Activated CD8-positive, alpha-beta memory T cell treated with anti-CD3 and anti-CD28 coated beads, Interleukin-2, amount 50 U/mL, for 24 hours (primary cell): Measurements from ENCODE around the gene NCK2.

ENCODE experiments used
- DNase-seq: peaks from one replicate; pipeline ENCODE4 v3.0.0-alpha.2; 2020; ENCODE audit errors: extremely low read depth

The NCK2 gene

DNA sequence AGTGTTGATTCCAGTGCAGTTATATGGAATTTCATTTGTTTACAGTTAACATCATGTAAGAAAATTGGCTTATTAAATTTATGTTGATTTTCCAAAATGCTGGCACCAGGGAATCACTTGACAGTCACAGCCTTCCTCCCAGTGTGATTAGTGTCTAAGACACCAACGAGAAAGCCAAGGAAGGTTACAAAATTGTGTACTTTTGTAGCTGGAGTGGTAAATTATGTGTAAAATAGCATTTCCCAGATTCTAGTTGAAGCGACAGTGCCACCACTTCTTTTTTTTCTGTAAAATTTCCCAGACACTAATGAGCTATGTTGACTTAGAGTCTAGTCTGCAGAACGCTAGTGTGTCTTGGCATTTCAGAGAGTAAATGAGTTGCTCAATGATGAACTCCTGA is 101.3 kb downstream of the NCK2 start:
- no peak for DNase-seq

DNA sequence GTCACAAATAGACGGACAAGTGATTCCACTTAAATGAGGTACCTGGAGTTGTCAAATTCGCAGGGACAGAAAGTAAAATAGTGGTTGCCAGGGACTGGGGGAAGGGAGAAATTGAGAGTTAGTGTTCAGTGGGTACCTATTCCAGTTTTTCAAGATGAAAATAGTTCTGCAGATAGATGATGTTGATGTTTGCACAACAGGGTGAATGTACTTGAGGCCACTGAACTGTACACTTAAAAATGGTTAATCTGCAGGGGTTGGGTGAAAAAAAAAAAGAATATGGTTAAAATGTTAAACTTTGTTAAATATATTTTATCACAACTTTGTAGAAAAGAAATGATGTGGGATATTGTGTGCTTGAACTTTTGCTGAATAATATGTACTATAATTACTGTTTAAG is 102.3 kb downstream of the NCK2 start:
- no peak for DNase-seq

DNA sequence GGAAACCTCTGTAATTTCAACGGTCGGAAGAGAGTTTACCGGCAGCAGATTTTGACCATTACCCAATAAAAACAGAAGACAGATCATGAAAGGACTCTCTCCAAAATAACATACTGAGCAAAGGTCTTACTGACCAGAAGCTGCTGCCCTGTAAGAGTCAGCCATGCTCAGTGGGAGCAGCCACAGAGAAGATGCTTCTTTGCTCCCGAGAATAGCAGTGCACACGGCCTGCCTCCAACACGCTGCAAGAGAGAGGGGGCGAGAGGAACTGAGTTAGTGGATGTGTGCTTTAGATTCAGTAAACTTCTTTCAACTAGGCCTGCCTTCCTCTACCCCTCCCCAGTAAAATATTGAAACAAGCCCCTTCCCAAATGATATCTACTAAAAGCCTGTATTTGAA is 103.7 kb downstream of the NCK2 start:
- no peak for DNase-seq

DNA sequence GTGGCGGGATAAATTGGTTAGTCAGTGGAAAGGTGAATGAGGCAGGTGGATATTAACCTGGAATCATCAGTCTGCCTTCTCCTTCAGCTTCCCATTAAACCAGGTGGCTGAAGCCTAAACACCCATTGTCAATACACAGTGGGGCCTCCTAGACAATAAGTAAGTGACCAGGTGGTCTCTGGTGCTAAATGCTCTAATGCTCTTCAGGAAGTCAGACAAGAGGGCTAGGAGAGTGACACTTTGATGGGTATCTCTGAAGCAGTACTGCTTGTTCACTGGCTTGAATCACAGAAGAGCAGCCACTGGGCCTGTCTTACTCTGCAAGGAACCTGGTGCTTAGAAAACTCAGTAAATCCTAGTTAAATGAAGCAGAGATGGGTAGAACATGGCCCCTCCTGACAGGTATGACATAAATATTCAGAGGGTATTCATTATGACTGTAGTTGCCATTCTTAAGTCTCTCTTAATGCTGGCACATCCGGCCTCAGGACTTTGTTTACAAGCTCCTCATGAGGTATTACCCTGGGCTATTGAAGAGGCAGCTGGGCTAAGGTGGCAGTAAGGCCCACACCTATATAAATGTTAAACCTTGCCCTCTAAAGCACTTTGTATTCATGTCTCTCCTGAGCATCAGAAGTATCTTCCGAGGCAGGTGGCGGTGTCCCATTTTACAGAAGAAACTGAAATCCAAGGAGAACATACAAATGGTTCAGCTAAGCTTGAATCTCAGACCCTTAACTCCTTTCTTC is 104.9 kb downstream of the NCK2 start:
- DNase-seq: no peak

DNA sequence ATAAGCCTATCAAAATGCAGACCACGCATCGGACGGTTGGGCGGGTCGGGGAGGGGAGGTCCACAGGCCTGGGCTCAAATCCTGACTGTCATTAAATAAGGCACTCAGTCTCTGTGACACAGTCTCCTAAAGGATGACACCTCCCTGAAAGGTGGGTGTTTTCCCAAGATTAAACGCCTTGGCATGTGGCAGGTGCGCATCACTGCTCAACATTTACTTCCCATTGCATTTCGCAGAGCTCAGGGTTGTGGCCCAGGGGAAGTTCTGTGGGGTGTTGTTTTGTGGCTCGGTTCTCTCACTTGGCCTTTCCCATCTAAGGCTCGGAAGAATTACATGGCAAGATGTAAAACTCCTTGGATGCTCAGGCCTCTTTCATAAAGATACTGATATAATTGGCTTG is 107.4 kb downstream of the NCK2 start:
- no peak for DNase-seq

DNA sequence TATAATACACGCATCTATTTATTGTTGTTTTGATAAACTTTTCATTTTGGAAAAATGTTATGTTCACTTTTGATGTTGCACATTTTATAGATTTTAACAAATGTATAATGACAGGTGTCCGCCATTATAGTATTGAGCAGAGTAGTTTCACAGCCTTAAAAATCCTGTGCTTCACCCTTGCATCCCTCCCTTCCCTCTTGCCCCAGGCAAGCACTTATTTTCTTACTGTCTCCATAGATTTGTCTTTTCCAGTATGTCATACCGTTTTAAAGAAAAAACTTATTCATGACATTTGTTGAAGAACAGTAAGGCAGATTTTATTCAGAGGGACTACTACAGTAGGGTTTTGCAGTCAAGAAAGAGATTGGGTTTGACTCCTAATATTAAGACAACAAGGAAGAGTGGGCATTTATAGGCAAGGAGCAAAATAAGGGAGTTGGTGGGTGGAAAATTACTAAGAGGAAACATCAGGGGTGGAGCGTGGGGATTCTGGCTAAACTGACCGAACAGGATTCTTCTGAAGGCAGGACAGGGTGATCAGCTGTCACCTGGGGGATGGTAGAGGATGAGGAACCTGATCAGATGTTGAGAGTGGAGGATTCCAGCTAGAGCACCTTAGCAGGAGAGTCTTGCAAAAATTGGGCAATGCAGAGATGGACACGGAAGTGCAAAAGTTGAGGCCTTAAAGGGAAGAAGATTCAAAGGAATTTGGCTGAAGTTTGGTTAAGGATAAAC is 108.8 kb downstream of the NCK2 start:
- no peak for DNase-seq

DNA sequence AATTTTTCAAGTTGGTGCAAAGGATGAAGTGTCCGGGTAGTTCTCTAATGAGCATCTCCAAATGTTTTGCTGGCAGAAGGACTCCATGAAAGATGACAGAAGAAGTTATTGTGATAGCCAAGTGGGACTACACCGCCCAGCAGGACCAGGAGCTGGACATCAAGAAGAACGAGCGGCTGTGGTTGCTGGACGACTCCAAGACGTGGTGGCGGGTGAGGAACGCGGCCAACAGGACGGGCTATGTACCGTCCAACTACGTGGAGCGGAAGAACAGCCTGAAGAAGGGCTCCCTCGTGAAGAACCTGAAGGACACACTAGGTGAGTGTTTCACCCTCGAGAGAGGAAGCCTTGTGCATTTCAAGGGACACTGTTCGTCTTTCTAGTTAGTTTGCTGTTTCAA is 110.3 kb downstream of the NCK2 start:
- DNase-seq: no peak

DNA sequence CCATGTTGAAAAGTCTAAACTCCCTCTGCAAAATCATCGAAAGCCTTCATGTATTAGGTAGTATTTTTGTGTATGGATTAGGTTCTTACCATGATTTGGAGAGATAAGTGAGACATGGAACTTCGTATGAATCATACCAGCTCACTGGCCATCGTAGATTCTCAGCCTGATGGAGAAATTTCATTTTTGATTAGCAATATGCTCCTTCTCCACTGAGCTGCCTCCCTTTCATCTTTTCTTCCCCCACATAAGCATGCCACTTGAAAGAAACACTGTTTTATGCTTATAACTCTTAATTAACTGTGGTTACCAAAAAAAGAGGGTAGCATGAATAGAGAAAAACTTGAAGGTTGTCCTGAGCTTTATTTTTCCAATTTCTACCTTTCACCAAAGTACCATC is 111.9 kb downstream of the NCK2 start:
- DNase-seq: no peak

DNA sequence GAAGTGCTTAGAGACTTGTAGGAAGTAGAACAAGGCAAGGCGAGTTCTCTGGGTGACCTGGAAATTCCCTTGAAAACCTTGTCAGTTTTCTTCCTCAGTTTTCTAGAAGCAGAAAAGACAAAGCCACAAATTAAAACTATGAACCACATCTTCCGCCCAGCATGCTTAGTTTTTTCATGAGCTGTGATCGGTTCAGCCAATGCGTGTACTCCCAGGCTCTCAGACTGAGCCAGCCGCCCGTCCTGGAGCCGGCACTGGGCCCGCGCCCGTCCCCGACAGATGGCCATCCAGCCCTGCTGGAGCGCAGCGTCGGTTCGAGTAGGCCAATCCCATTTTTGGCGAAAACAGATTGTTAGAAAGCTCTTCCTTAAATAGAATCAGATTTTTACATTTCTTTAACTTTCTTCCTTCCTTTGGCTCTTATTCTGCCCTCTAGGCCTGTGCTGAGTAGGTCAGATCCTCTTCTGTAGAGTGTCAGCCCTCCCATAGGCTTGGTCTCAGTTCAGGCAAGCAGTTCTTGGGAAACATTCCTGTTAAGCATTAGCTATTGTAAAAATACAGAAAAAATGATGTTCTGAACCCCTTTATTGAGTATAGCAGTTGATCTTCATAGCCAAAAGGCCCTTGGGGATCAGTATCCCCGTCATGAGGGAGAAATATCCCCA is 112.5 kb downstream of the NCK2 start:
- no peak for DNase-seq

DNA sequence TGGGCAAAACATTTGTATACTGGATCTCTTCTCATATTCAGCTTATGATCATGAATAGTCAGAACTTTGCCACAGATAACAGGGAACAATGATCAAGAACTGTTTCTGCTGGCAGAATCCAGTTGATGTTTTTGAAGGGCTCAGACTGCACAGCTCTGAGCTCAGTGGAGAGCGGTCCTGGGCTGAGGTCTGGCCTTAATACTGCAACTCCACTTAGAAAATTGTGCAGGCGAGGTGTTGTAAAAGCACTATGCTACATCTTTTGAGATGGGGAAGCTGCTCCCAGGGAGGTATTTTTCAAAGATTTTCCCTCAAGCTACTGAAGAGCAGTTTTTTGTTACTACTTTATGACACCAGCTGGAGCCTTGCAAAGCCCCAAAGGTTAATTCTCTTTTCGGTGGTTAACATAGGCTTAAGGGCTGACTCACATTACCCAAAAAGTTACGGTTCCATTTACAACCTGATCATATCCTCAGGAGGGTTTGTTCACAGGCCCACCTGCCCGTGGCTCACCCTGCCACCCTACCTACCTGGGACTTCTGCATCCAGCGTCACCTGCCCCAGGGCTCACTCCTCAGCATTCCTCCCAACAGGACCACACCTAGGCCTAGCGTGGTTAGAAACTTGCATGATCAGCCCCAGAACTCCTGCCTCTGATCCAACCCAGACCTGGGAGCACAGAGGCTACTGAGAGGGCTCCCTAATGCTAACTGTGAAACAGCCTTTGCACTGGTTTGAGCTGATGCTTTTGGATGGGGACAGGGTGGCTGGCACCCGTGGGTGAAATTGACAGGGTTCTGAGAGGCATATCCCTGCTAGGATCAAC is 114.4 kb downstream of the NCK2 start:
- no peak for DNase-seq

DNA sequence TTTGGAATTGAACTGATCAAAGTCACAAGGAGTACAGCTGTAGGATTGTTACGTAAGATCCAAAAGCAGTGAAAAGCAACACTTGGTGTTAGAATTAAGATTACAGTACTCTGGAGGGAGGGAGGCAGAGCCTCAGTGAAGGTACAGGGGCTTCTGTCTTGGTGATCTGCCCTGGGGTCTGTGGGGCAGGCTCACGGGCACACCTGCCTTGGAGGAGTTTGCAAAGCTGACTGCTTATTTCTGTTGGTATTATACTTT is 114.9 kb downstream of the NCK2 start:
- DNase-seq: no peak

DNA sequence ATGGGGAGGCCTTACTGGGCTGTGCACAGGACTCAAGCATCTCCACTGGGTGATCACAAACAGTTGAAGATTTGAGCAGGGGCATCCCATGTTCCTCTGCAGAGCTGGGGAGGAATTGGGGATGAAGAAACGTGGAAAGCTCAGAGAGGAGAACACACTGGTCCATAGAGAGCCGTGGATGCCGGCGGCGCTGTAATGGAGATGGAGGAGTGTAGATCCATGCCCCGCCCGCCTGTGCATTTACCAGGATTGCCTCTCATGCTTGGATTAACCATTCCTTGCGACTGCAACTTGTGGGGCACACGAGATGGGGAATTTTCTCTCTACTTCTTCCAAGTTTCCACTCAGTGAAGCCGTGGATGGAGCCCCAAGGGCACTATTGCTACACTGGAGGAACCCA is 115.9 kb downstream of the NCK2 start:
- DNase-seq: no peak

DNA sequence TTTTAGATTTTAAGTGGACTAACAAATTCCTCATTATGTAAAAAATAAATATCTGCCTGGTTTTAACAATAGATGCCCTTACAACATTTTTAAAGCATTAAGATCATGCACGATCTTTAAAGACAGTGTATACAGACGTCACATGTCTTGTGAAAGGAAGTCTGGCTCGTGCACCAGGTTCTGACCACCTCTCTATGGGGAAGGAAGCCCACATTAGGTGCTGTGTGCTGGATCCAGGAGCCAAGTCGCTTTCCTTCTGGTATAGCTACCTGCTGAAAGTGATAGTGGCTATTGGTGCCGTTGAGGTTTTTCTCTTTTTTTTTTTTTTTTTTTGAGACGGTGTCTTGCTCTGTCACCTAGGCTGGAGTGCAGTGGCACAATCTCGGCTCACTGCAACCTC is 116.5 kb downstream of the NCK2 start:
- no peak for DNase-seq

DNA sequence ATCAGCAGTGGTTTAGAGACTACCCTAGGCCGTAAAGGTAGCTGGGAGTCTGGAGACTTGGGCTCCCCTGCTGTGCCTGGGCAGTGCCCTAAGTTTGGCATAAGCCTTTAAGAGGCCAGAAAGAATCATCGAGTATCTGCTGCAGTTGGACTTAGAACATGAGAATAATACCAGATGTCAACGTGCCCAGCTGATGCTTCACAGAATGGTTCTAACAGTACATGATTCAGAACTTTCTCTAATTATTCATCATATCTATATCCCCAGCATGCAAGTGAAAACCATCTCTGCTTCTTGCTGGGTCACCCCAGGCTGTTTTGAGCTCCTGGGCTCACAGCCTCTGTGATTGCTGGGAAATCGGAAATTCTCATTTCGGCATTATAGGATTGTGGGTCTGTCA is 118.1 kb downstream of the NCK2 start:
- no peak for DNase-seq

DNA sequence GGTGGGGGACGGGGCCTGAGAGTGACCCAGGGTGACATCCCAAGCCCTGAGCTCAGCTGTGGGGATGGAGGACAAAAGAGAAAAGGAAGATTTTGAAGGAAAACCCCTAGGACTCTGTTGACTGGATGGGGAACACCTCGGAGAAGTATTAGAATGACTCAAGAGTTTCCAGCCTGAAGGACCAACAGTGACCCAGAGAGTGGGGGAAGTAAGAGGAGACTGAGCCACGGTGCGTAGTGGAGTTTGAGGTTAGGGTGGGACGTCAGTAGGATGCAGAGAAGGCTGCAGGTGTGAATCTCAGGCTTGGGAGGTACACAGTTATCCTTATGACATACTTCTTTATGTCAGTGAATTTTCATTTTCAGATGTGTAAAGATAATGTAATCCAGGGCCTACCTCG is 119.5 kb downstream of the NCK2 start:
- no peak for DNase-seq

DNA sequence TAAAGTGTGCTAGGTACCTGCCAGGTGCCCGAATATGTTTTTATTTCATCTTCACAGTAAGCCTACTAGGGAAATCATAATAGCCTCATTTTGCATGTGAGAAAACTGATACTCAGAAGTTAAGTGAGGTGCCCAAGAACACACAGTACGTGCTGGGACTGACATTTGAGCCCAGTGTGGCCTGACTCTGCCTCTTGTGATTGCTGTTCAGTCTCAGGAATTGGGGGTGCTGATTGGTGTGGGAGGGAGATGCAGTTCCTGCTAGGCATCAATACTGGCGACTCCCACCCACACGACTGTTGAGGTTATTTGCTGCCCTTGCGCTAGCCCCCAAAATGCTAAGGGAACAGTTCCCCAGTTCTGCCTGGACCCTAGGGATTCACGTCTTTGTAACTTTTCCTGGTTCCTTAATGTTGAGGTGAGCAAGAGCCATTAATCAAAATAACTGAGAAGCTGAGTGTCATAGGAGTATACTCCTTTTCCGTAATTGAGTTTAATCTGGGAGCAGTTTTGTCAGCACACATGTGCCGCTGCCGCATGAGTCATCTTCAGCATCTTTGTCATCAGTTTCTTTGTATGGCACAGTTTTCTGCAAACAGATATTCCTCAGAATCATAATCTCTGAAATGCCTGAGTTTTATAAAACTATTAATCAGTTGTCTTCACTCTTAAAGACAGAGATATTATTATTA is 120.7 kb downstream of the NCK2 start:
- DNase-seq: no peak

DNA sequence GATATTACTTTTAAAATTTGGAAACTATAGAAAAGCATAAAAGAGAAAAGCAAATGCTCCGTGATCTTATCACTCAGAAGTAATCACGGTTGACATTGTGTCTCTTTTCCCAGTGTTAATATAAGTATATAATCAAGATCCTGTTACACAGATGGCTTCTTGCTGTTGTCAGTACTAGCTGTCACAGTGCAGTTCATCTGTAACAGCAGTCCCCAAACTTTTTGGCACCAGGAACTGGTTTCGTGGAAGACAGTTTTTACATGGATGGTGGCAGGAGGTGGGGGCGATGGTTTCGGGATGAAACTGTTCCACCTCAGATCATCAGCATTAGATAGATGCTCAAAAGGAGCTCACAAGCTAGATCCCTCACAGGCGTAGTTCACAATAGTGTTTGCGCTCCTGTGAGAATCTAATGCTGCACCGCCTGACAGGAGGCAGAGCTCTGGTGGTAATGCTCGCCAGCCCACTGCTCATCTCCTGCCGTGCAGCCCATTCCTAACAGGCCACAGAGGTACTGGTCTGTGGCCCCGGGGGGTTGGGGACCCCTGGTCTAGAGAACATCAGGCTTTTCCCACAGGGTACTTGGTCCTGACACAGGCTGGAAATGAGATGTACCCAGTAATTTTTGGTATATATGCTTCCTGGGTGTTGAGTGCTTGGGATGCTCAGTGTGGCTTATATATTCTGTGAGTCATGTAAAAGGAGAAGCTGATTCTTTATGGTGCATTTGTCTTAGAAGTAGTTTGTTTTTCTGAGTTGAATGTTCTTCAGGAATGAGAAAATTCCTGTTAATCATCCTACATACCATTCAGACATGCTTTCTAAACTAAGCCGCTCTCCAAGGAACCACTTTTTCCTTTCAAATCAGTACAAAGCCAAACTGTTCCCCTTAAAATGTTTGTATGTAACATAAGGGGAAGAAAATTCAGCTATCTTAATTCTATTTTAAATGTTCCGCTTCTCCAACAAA is 121.8 kb downstream of the NCK2 start:
- no peak for DNase-seq

DNA sequence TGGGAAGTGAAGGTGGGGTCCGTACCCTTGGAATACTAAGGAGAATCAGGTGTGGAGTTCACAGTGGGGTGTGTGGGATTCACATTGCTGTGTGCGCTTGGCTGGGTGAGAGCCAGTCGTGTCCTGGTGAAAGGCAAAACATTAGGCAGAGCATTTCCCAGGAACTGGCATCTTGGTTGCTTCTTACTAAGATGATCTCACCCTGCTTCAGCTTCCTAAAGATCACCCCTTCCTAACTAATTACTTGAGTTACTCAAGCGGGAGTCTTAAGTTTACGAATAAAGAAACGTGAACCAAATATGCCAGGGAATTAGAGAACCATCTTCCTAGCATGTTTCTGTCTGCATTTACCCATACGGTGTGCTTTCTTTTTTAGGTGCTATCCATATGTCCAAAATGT is 122.9 kb downstream of the NCK2 start:
- no peak for DNase-seq

DNA sequence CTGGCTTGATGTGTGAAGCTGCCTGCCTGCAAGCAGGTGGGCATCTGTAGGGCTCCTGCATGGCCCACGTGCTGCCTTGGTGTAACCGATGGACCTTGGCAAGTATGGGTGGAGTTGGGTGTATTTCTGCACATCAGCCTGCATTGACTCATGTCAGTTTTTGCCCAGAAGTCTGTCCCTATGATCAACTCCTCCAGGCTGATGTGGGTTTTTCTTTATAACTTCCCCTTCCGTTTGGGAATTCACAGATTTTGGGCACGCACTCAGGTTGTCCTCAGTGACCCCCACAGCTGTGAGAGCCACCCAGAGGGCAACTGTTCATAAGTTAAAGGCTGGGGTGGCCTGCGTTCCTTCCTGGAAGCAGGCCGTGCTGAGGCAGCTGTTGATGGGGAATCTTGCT is 123.3 kb downstream of the NCK2 start:
- no peak for DNase-seq

DNA sequence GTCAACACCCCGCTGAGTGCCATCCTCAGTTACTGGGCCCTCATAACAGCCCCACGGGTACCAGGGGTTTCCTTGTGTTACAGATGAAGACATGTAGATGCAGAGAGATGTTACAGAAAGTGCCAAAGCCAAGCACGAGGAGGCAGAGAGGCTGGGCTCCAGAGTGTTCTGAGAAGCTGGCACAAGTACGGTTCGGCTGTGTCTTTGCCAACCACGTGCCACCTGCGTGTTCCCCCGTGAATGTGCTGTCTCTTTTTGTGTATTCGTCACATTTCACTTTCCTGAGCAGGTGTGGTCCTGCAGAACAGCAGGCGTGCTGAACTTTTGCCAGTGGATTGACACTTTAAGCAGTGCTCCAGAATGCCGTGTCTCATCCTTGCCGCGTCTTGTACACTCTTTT is 124.6 kb downstream of the NCK2 start:
- no peak for DNase-seq

DNA sequence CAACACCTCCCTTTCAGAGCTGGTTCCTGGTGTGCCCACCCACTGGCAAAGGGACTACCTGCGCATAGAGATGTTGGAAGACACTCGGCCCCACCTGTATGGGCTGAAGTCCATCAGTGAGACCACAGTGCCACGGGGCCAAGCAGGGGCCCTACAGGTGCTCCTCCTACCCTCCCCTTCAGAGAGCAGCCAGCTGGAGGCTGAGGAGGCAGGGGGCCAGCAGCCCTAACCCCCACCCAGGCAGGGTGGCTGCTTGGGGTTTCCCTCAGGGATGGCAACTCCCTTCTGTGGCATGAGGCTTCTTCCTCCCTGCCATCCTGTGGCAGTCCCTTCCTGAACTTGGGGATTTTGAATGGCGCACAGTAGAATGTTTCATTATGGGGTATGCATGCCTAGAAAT is 125.3 kb downstream of the NCK2 start:
- DNase-seq: no peak
